GM04504 (cell line): ENCODE measurements around the gene ANXA4.
"Not testable (repeated sequence)": the region's sequence is repeated elsewhere in the genome, so short reads cannot be mapped to it uniquely, and the experiment has no call there.

Experiments used
- DNase-seq: peaks from one replicate; pipeline ENCODE4 v3.0.0-alpha.2; 2012; ENCODE audit warnings: low read depth

ANXA4 gene

DNA sequence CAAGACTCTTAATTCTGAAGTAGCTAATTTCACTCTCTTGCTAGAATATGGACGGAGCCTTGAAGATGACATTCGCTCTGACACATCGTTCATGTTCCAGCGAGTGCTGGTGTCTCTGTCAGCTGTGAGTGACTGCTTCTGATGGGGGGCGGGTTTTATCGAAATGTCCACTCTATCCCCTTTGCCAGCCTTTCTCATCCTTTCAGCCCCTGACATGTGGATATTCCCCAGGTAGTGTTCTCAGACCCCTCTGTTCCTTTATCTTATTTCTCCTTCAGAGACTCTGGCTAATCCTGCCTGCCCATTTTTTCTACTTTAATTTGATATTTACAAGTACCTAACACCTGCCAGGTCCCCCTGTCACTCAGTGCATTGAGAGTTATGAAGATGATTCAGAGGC lies 68.6 kb downstream of the ANXA4 start:
- DNase-seq: no peak

- no peak for DNase-seq
Measured at GRCh38 chr2:69811018-69811417, 69.1 kb downstream of the ANXA4 start.

- no peak for DNase-seq
Measured at GRCh38 chr2:69811591-69811990, 69.7 kb downstream of the ANXA4 start.

DNA sequence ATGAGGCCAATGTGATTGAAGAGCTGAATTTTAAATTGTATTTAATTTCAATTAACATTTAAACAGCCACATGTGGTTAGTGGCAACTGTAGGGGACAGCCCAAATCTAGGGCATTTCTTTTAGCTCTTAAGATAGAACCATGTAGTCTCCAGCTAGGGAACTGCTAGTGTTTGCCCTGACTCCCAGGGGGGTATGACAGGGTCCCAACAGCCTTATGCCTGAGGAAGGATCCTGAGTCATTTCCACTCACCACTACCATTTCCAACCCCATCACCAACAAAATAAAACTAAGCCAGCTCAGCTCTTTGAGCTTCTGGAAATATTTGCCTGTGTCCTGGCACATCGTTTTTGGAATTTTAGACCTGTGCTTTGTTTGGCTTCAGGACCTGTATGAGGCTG lies 73.8 kb downstream of the ANXA4 start:
- DNase-seq: no peak

- DNase-seq: peak; percentile 70
Measured at GRCh38 chr2:69816923-69817542, 75.1 kb downstream of the ANXA4 start.

- DNase-seq: no peak
Measured at GRCh38 chr2:69817729-69818501, 76.0 kb downstream of the ANXA4 start.

- no peak for DNase-seq
Measured at GRCh38 chr2:69827796-69828540, 86.0 kb downstream of the ANXA4 start.

DNA sequence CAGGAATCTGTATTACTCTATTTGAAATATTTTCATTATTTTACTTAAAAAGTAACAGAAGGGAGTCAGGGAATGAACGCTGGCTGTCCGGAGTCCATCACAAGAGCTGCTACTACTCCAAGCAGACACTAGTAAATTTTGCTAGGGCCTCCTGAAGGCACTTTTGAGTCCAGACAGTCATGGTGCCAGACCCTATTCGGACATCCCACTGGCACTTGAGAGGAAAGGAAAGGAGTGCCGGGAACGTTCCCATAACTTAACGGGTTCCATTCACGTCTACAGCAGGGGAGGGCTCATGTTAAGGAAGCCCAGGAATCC lies 87.0 kb downstream of the ANXA4 start:
- DNase-seq: no peak

DNA sequence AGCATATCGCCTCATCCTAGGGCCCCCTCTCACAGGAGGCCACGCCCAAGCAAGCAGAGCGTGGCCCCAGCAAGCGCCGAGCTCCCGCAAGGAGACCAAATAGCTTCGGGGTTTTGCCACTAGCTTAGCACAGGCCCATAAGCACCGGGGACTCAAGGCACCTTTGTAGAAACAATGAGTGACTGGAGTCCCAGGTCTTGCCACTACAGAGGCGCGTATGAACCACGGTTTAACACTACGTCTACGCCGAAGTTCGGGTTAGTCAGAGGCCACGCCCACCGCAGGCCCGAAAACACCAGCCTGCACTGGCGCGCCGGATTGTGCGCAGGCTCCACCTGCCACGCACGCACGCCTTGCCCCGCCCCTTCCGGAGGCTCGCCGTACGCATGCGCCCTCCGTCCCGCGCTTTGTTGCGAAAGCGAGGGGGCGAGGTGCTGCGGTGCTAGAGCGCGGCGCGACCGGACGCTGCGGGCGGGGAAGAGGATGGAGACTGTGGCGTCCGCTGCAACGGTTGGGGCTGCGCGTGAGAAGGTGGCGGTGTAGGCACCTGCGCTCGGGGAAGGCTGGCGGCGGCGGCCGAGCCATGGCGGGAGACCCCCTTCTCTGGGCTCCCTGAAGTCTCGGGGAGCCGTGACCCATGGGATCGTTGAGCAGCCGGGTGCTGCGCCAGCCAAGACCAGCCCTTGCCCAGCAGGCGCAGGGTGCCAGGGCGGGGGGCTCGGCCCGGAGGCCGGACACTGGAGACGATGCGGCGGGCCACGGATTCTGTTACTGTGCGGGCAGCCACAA lies 87.5 kb downstream of the ANXA4 start, which contains the start of gene GMCL1:
Gene GMCL1, plus strand, starts transcription at position 405 of the 789 bp plus-strand sequence. Its CDS starts 233 bp downstream, at position 638.
- DNase-seq: peak; percentile 88

GRCh38 chr2:69830045-69830905 lies 88.3 kb downstream of the ANXA4 start:
- no peak for DNase-seq

- DNase-seq: not testable (repeated sequence)
Measured at GRCh38 chr2:69830906-69831241, 88.9 kb downstream of the ANXA4 start.

DNA sequence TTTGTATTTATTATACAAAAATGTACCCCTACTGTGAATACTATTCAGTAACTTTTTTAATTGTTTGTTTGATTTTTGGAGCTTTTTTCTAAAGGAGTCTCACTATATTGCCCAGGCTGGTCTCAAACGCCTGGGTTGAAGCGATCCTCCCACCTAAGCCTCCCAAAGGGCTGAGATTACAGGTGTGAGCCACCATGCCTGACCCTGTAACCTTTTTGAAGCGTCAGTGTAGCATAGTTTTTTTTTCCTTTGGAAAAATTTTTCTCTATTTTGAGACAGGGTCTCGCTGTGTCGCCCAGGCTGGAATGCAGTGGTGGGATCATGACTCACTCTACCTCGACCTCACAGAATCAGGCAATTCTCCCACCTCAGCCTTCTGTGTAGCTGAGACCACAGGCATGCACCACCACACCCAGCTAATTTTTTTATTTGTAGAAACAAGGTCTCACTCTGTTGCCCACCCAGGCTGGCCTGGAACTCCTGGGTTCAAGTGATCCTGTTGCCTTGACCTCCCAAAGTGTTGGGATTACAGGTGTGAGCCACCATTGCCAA lies 89.5 kb downstream of the ANXA4 start:
- DNase-seq: no peak

DNA sequence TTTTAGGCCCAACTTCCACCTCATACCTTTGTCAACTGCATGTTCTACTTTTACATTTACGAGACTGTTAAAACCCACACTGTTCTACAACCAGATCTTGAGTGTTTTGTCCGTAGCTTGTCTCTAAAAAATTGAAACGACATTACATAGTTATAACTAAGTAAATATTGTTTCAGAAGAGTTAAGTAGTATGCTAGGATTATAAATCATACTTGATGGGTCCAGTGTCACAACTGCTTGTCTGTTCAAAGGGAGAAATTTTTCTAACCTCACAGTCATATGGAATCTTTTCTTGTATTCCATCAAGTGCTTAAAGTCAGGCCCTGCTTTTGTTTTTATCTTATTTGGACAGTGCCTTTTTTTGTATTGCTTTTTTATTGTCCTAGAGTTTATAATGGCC lies 91.8 kb downstream of the ANXA4 start:
- no peak for DNase-seq

GRCh38 chr2:69835666-69836065 lies 93.7 kb downstream of the ANXA4 start:
- DNase-seq: no peak

DNA sequence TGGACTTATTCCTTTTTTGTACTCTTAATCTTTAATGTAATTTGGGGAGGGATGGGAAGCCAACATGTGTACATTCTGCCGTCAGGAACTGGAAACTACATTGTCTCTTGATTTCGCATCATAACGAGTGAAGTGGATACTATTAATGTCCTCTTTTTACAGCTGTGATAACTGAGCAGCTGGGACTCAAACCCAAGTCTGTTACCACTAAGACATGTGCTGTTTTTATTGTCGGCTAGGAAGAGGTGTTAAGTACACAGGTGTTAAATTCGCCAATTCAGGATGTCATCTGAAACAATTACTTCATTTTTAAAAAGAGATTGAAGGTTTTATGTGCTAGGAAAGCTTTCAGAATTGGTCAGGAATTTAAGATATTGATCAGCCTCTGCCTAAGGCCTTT lies 94.4 kb downstream of the ANXA4 start:
- DNase-seq: no peak

DNA sequence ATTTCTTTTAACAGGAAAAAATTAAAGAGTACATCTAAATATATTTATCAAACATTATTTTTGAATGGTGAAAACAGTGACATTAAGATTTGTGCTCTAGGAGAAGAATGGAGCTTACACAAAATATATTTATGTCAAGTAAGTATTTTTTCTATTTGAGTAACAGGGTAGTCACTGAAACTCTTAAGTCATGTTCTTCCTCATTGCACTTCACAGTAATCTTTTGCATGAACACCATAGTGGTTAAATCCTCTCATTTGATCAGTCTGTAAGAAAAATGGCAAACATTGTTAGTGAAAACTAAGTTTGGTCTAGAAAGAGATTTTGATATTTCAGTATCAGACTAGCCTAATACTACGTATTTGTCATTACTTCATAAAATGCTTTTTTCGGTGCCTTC lies 95.6 kb downstream of the ANXA4 start:
- no peak for DNase-seq

GRCh38 chr2:69843993-69844392 lies 102.1 kb downstream of the ANXA4 start:
- no peak for DNase-seq

GRCh38 chr2:69844560-69844959 lies 102.6 kb downstream of the ANXA4 start:
- DNase-seq: no peak

DNA sequence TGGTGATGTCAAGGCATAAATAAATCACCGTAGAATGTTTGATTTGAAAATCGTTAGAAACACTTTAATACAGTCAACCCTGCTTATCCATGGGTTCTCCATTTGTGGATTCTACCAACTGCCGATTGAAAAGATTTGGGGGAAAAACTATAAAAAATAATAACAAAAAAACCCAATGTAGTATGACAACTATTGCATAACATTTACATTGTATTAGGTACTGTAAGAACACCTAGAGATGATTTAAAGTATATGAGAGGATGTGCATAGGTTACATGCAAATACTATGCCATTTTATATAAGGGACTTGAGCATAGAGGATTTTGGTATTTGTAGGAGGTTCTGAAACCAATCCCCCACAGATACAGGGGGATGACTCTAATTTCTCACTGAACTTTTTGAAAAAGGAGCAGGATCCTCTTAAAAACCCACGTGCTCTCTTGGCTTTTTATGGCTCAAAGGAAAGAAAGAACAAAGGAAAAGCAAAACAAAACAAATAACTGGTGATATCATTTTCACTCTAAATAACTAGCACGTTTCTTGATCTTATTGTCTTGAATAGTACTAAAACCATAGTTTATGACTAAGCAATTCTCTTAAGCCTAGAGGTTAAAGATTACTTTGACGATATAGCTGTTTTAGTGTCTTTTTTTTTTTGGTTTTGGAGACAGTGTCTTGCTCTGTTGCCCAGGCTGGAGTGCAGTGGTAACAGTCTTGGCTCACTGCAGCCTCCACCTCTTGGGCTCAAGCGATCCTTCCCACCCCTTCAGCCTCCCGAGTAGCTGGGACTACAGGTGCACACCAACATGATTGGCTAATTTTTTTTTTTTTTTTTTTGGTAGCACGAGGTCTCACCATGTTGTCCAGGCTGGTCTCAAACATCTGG lies 104.5 kb downstream of the ANXA4 start:
- DNase-seq: no peak
